Body of pancreas (tissue), 4 donors: ENCODE measurements around the gene METTL17.

Experiments
- POLR2A ChIP-seq, 3 donors: fragments of 450-650 bp; IDR thresholded peaks; one replicate each; pipeline ENCODE4 v1.6.1; 2016; ENCODE audit warnings: antibody characterized with exemption in 3 of 3, mild to moderate bottlenecking in 2 of 3
- TF ChIP-seq, protein P1 (sequence below), 7 experiments: fragments of 450-650 bp in 4 of 7; fragments of 200-600 bp in 3 of 7; sonication (generic) in 3 of 7; IDR thresholded peaks; one replicate each; pipeline ENCODE4 v1.5.1; 2016 to 2019; ENCODE audit warnings: antibody characterized with exemption in 7 of 7

DNA sequence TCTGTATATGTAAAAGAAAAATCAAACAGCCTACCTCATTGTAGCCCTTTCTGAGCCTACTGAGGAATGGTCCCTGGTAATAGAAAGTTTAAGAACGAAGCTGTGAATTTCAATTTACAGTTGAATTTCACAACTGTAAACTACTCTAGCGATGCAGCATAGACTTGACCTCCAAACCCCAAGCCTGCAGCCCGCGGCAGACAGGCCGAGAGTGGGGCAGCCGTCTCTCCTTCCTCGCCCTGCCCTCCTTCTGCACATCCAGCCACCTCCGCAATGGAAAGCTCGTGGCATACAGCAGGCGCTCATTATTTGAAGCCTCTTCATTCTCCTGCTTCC, 19.2 kb upstream of the METTL17 start:
- TF ChIP-seq POLR2A (IDR thresholded peaks at IDR 0.05), result no peak
- TF ChIP-seq, protein P1, sequence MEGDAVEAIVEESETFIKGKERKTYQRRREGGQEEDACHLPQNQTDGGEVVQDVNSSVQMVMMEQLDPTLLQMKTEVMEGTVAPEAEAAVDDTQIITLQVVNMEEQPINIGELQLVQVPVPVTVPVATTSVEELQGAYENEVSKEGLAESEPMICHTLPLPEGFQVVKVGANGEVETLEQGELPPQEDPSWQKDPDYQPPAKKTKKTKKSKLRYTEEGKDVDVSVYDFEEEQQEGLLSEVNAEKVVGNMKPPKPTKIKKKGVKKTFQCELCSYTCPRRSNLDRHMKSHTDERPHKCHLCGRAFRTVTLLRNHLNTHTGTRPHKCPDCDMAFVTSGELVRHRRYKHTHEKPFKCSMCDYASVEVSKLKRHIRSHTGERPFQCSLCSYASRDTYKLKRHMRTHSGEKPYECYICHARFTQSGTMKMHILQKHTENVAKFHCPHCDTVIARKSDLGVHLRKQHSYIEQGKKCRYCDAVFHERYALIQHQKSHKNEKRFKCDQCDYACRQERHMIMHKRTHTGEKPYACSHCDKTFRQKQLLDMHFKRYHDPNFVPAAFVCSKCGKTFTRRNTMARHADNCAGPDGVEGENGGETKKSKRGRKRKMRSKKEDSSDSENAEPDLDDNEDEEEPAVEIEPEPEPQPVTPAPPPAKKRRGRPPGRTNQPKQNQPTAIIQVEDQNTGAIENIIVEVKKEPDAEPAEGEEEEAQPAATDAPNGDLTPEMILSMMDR (IDR thresholded peaks at IDR 0.05), result no peak
